ENCODE measurements around the gene PCSK2.
A peak's percentile ranks its signal among the peaks of the same experiment; 100 is the strongest.
"Not testable (repeated sequence)": the region's sequence is repeated elsewhere in the genome, so short reads cannot be mapped to it uniquely, and the experiment has no call there.

Gene PCSK2, protein sequence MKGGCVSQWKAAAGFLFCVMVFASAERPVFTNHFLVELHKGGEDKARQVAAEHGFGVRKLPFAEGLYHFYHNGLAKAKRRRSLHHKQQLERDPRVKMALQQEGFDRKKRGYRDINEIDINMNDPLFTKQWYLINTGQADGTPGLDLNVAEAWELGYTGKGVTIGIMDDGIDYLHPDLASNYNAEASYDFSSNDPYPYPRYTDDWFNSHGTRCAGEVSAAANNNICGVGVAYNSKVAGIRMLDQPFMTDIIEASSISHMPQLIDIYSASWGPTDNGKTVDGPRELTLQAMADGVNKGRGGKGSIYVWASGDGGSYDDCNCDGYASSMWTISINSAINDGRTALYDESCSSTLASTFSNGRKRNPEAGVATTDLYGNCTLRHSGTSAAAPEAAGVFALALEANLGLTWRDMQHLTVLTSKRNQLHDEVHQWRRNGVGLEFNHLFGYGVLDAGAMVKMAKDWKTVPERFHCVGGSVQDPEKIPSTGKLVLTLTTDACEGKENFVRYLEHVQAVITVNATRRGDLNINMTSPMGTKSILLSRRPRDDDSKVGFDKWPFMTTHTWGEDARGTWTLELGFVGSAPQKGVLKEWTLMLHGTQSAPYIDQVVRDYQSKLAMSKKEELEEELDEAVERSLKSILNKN

DNA sequence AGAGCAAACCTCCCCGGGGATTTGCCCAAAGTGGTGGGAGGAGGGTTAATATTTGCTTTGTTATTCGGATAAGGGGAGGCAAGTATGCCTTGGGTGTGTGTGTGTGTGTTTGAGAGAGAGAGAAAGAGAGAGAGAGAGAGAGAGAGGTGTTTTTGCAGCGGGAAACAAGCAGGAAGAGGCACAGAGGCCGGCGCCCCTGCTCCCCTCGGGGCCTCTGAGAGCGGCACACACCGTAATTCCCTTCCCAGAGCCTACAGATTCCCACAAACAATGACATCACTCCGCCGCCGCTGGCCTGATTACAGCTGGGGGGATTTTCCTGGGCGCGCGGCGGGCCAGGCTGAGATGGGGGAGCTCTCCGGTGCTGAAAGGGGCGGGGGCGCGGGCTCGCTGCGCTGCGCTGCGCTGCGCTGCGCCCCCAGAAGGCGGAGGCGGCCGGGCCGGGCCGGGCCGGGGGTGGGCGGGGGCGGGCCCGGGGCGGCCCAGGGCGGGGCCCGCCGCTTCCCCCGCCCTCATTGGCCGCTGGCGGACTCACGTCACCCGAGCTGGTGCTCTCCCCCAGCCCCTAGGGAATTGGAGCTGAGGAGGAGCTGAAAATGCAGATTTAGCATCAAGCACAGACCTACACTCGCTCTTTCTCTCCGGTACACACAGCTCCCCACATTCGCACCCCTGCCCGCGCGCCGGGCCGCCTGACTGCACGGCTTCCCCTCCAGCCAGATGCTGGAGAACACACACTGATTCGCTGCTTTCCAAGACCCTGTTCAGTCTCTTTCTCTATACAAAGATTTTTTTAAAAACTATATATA lies at the start of gene PCSK2:
Gene PCSK2, plus strand, starts transcription at position 631 of the 809 bp plus-strand sequence. CDS start 266 bp downstream, outside the sequence.
- peak; percentile 99 for DNase-seq

DNA sequence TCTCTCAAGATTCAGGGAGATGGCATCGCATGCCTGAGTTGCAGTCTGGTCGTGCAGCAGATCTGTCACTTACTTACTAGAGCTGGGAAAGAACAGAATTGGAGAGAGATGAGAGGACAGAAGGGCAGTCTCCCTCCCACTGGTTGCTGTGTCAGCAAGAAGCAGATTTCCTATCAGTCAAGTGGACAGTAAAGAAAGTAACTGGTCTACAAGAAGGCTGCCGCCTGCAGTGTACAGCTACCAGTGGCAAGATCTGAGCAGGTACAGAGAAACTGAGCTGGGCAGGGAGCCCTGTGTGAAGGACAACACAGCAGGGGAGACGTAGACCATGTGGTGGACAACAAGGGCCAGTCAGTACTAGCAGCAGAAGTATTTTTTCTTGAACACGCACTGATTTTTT lies 49.5 kb upstream of the PCSK2 start:
- DNase-seq, result no peak

DNA sequence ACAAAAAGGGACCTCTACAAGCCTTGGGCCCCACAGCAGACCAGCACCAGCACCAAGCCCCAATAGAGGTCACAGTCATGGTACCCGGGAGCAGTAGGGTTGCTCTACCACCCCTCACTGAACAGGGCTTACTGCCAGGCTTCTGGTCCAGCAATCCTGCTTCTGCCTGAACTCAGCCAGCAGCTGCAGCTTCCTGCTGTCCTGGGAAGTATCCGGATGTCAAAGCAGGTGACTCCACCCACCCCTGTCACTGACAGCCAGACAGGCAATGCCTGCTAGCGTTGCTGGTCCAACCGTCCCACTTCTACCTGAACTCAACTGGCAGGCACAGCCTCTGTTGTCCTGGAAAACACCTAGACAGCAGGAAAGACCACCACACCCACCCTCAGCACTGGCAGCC lies 47.0 kb upstream of the PCSK2 start:
- DNase-seq, result no peak

DNA sequence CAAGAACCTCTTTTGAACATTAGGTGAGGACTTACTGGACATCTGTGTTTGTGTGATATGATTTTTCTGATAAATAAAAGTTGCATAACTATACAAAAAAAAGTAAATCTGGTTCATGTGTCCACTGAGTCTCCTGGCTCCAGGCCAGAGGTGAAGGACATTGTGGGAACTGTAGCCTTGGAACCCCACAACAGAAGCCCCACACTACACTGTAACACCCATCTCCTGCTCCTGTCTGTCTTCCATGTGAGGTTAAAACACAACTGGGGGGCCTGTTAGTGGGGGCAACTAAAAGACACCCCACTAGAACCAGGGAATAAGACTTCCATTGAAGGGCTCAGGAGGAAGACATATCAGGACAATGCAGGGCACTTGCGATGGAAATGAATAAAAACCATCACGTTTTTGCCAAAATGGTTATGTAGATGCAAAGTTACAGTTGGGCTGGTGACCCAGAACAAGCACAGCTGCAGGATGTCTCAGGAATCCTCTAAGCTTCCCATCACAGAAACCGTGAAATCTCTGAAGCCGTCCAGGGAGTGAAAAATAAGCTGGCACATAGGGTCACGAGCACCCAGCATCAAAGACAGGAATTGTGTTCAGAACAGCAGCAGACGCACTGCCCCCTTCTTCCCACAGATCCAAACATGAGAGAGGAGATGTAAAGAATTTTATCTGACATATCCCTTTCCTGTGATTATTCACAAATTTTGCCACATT lies 36.7 kb upstream of the PCSK2 start:
- no peak for DNase-seq

DNA sequence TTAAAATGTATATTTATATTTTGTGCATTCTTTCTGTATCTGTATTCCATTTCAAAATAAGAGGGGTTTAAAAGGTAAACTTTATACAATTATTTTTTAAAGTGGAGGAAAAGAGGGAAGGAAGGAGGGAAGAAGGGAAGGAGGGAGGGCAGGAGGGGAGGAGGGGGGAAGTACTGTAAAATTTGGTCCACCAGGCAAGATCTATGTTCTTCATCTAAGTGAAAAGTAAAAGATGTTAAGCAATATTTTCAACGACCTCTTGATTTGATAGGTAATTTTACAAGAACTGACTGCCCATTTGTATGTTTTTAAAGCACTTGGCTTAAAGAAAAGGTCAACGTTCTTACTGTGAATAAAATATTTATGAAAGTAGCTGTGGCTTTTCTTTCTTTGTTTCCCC lies 29.8 kb upstream of the PCSK2 start:
- no peak for DNase-seq

DNA sequence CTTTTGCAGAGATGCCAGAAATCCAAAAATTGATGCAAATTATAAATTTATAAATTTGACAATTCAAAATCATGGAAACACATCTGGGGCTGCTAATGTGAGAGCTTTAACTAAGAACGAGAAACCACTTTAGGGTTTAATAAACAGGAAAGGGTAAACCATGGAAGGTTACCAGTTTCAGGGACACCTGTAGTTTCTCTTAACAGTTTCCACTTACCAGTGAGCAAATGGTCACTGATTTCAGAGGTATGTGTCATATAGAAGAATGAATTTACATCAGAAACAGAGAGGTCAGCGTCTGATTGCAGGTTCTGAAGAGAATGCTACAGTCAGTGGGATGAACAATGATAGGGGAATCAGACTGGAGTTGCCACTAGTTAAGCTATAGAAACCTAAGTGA lies 24.8 kb upstream of the PCSK2 start:
- no peak for DNase-seq

DNA sequence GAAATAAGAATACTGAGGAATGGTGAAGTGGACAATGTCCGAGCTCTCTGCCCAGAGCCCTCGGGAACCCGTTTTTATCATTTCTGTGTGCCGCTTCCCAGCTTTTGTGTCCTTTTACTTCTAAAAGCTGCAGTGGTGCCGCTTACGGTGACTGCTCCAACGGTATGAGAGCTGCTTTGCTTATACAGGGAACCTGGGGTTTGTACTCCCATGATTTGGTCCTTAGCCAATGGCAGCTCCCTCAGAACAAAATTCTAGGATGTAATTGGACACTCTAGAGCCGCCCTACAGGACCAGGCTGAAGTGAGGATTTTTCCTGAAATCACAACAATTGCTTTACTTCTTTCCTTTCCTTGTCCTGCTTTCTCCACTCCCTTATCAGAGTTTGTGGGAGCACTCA lies 24.2 kb upstream of the PCSK2 start:
- DNase-seq, result no peak

DNA sequence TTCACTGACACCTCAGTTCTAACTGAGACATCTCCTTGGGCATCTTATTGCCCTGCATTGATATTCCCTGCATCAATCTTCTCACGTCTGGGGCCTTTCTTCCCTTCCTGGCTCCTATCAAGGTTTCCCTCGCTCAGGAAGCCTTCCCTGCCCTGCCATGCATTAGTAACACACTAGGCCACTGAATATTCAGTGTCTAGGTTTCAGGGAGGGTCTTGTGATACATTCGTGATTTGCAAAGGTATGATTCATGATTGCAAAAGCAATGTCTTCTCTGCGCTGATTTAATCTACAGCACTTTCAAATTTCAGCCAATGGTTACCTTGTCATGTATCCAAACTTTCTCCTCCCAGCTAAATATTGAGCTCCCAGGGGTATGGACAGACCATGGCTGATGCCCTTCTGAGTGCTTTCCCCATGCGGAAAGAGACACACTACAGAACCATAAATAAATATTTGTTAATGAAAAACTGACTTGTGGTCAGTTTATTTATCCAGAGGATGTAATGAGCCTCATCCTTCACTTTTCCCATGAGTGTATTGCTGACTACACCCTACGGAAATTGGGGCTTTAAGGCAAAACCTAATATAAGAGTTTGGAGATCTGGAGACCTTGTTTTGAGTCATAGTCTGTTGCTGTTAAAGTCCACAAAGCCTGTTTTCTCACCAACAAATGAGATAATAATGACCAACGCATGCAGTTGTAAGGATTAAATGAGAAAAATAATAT lies 21.6 kb upstream of the PCSK2 start:
- no peak for DNase-seq

DNA sequence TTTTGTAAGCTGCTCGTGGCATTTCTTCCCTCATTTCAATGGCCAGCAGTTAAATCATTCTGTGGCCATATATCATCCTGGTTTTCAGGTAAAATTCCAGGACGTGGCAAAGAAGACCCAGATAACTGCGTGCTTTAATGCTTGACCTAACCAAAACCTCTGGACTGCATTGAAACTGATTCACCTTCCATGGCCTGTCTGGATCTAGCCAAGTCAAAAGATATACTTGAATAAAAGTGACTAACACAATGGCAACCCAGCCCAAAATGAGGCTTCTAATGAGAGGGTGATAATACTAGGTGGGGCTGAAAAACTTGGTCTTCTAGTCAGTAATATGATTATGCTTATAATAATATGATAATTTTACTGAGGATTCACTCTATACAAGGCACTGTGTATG lies 16.5 kb upstream of the PCSK2 start:
- no peak for DNase-seq

DNA sequence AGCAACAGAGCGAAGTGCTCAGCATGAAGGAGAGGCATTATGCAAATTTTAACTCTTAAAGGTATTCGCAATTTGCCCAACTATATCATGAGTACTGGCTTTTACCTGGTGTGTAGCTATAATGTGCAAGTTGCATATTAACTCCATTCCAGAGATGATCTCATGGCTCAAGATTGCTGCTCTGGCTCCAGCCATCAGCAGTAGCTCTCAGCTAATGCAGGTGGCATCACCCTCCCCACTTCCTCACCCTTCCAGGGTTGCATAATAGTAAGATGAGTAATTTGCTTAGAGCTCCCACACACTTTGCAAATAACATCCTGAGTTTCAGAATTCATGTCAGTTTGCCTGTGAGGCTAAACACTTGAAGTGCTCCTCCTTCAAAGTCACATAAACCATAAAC lies 15.9 kb upstream of the PCSK2 start:
- no peak for DNase-seq

DNA sequence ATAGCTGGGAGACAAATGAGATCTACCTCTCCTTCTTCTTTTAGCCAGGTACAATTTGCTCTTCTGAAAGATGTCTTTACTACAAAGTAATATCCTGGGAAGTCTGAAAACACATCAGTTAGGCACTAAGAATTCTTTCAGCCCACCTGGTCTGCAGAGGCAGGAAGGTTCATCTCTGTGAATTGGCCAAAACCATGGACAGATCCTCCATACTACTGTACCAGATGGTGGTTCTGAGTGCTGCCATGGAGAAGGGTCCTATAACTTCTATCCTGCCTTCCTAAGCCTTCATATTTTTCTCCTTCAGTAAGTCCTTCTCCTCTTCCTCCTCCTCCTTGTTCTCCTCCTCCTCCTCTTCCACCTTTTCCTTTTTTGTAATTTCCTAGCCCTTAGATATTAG lies 11.7 kb upstream of the PCSK2 start:
- no peak for DNase-seq

DNA sequence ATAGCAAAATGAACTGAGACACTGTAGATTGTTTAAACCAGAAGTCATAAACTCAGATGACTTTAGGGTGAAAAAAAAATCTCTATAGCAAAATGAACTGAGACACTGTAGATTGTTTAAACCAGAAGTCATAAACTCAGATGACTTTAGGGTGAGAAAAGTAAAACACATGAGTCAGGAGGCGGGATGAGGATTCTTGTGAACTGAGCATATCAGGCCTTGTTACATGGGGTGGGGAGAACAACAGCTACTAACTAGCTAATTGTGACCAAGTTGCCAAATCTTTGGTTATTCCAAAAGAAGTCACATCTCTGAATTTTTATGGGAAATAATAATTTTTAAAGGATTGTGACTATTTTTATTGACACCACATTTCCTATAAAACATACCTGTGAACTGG lies 7.0 kb upstream of the PCSK2 start:
- DNase-seq, result not testable (repeated sequence)

DNA sequence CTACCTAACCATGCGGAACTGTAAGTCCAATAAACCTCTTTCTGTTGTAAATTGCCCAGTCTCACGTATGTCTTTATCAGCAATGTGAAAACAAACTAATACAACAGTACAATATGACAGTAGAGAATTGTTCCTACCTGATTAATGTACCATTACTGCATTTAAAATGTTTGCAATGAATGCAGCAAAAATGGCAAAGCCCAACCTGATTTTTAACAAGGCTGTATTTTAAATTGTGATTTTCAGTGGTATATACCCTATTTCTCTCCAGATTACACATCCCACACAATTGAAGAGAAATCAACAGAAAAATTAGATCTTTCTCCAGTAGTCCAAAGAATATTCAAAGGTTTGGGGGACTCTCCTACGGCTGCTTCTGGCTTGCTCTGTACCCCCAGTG lies 3.3 kb upstream of the PCSK2 start:
- no peak for DNase-seq

DNA sequence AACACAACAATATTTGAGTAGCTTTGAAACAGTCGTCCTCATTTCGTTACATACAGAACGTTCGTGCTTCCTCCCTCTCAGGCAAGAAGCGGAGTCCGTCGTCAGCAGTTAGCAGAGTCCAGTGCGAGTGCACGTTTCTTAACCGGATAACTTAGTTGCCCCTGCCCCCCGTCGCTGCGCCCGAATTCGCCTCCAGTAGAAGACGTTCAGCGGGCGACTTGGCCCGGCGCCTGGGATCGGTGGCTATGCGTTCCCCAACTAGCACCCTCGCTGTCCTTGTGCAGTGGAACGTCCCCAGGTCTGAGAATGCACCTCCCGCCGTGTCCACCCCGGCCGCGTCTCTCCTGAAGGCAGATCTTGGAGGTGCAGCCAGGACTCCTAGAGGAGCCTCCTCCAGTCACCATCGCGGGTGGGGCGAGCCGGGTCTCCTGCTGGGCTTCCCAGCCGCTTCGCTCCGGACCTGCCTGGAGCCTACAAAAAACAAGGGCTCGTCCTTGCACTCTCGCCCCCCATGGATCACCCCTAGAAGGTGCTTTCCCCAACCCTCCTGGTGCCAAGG lies 910 bp upstream of the PCSK2 start:
- no peak for DNase-seq

DNA sequence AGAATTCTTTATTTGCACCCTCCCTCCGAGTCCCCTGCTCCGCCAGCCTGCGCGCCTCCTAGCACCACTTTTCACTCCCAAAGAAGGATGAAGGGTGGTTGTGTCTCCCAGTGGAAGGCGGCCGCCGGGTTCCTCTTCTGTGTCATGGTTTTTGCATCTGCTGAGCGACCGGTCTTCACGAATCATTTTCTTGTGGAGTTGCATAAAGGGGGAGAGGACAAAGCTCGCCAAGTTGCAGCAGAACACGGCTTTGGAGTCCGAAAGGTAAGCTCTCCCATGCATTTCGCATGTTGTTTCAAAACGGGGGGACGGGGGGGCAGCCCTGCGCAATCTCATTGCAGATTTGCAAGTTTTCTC lies 357 bp downstream of the PCSK2 start:
- no peak for DNase-seq

DNA sequence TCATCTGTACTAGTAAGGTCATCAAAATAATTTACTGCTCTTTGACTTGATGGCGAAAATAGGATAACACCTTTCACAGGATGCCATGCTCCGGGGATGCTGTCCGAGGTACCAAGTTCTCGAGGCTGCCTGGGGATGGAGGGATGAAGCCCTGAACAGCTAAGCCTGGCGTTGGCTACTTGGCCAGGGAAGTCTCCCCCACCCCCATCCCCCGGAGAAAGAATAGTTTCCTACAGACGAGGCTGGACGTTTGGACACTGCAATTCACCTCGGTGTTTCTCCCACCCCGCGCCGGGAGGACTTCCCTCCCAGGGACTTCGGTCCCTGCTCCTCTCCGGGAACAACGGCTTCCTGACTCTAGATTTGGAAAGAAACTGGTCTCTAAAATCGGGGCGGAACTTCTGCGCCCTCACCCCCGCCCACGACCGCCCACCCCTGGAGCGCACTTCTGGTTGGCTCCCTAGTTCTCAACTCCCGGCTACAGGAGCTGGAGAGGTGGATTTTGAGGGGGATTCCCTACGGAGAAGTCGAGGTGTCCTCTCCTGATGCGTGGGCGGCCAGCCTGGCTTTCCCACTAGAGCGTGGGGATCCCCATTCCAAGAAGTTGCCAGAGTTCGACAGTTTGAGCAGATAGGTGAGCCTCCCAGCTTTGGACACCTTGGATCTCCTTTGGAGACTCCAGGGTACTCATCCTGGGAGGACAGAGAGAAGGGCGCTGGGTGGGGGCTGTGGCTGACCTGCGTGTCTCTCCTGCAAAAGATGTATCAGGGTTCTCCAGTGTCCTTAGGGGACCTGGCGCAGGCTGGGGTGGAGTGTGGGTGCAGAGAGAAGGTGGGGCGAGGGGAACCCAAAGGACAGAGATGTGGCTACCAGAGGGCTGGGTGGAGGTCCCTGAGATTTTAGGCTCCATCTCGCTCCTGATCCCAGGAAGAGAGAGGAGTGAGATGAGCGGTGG lies 1.1 kb downstream of the PCSK2 start:
- no peak for DNase-seq

DNA sequence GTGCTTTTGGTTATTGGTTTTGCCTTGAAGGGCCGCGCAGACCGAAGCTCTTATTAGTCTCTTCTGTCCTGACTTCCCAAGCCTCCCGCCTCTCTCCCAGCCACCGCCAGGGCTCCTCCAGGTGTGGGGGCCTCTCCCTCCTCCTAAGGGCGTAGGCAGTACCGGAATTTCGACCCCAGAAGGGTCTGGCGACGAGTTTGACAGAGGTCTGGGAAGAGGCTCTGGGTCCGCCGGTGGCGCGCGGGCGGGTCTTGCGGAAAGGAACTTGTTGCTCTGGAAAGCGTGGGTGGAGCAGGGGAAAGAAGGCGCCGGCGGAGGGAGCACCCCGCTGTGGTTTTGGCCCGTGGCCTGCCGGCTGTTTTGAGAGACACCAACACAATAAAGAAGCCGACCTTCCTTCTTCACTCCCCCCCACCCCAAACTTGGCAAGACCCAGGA lies 1.8 kb downstream of the PCSK2 start:
- no peak for DNase-seq

DNA sequence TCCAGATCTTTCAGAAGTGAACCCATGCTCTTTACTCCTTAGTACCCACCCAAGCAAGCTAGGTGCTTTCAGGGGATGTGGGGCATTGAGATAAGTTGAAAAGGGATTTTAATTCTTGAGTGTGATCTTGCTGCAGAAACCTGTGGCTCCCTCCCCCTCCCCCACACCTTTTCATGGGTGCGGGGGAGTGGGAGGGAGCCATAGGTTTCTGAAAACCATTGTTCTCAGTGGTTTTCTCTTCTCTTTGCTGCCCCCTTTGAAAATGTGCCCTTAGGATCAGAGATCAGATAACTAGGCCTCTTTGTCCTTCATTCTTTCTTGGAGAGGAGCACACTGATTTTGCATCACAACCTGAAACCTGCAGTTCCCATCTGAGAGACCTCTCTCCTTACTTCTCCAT lies 2.4 kb downstream of the PCSK2 start:
- DNase-seq, result no peak

DNA sequence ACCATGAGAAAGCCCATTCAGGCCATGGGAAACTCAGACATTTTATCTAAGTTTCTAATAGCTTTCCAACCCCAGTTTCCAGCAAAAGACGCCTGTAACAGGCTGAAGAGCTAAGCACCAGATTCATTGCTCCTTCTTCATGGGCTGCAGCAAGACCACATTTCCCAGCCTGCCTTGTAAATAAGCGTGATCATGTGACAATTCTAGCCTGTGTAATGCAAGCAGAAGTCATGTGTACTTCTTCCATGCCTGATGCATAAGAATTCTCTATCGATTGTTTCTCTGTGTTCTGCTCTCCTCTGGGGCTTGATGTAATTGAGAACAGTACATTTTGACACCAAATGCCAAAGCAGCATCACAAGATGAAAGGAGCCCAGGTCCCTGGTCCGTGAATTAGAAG lies 6.8 kb downstream of the PCSK2 start:
- DNase-seq, result no peak

DNA sequence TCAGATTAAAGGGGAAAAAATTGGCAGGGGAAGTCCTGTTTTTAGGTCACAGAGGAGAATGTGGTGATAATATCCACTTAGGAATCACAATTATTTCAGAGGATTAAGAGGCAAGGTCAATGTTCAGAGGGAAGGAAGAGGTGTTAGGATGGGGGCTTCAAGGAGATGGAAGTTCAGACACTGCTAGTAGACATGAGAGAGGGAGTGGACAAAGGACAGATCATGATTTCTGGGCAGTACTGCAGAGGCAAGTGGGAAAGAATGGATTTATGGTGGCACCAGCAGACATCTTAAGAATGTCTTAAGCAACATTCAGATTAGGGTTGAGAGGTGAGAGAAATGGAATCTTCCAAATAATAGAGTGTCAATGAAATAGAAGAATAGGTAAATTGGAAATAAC lies 9.9 kb downstream of the PCSK2 start:
- no peak for DNase-seq

DNA sequence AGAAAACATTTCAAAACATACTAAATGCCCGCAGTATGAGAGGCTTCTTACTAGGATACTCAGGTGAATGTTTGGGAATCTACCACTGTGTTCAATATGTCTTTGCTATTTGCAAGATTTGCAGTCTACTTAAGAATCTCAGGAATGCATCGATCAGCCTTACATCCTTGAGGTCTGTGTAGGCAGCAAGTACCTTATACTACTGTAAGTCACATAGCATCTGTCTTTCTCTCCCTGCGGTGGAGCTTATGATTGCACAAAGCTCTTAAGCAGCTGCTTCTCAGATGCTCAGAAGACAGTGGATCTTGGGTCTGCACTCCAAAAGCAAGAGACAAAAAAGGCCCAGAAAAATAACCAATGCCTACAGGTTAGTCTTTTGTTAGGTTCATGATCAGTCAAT lies 21.4 kb downstream of the PCSK2 start:
- no peak for DNase-seq
